ENCODE data around the gene CFAP141.

DNA sequence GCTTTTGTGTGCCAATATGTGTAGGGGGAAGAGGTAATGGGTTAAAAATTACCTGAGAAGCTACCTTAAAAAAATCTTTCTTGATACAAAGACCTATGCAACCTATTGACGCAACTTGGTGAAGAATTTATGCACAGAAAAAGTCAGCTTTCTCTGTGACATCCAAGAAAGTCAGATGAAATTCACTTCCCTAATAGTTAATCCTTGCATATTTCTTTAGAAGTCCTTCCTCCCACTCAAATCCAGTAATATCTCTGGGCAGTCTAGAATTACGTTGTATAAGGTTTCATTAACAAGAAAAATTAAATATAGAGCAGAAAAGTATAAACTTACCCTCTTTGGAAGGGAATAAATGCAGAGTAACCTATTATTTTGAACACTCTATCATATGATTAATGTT is 17.5 kb upstream of the CFAP141 start:
- TF ChIP-seq, protein P1, sequence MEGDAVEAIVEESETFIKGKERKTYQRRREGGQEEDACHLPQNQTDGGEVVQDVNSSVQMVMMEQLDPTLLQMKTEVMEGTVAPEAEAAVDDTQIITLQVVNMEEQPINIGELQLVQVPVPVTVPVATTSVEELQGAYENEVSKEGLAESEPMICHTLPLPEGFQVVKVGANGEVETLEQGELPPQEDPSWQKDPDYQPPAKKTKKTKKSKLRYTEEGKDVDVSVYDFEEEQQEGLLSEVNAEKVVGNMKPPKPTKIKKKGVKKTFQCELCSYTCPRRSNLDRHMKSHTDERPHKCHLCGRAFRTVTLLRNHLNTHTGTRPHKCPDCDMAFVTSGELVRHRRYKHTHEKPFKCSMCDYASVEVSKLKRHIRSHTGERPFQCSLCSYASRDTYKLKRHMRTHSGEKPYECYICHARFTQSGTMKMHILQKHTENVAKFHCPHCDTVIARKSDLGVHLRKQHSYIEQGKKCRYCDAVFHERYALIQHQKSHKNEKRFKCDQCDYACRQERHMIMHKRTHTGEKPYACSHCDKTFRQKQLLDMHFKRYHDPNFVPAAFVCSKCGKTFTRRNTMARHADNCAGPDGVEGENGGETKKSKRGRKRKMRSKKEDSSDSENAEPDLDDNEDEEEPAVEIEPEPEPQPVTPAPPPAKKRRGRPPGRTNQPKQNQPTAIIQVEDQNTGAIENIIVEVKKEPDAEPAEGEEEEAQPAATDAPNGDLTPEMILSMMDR (IDR thresholded peaks at IDR 0.05), result no peak
- TF ChIP-seq POLR2A (IDR thresholded peaks at IDR 0.05), result no peak
- no peak for TF ChIP-seq POLR2AphosphoS5 (IDR thresholded peaks at IDR 0.05)

Data from gastroesophageal sphincter (tissue), 3 donors.